ENCODE measurements around the gene TAF12.

Gene TAF12

DNA sequence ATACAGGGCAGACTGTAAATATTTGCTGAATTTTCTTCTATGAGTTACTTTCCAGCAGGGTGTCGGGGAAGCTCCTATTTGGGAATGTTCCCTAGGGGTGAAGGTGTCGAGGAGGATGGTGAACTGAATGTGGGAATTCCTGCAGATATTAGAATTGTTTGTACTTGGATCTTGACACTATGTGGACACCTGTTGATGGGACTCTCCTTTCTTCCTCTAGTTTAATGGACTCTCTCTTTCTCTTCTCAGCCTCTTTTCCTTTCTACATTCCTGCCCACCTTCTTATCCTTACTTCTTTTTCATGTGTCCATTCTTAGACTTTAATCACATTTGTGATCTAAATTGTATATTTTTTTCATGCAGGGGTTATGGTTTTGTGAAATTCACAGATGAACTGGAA lies 75.9 kb downstream of the TAF12 start:
- no peak overlapping the region for H2AFZ ChIP-seq (ENCODE audit: low read depth, low read length)
- no peak overlapping the region for H3K27ac ChIP-seq (ENCODE audit: low read length)
- no peaks in the 10 kb centered on the region for H3K4me1 ChIP-seq (ENCODE audit: insufficient read depth, low read length)
- no peak overlapping the region for H3K4me2 ChIP-seq (ENCODE audit: insufficient read depth, low read length)
- DNase-seq (no peak), ATAC-seq (ENCODE audit: insufficient read depth, low read depth) (no peak)
- no peaks in the 10 kb centered on the region for H3K9me3 ChIP-seq (ENCODE audit: insufficient read depth, low read length, severe bottlenecking)
- no peaks in the 10 kb centered on the region for H3K27me3 ChIP-seq (ENCODE audit: insufficient read depth, low read length, poor library complexity)
- no peak overlapping the region for H3K9ac ChIP-seq (ENCODE audit: low read depth, low read length)
- peaks cover 71% of the 10 kb centered on the region for H3K36me3 ChIP-seq (ENCODE audit: insufficient read depth, low read length)
- TF ChIP-seq, protein P1, sequence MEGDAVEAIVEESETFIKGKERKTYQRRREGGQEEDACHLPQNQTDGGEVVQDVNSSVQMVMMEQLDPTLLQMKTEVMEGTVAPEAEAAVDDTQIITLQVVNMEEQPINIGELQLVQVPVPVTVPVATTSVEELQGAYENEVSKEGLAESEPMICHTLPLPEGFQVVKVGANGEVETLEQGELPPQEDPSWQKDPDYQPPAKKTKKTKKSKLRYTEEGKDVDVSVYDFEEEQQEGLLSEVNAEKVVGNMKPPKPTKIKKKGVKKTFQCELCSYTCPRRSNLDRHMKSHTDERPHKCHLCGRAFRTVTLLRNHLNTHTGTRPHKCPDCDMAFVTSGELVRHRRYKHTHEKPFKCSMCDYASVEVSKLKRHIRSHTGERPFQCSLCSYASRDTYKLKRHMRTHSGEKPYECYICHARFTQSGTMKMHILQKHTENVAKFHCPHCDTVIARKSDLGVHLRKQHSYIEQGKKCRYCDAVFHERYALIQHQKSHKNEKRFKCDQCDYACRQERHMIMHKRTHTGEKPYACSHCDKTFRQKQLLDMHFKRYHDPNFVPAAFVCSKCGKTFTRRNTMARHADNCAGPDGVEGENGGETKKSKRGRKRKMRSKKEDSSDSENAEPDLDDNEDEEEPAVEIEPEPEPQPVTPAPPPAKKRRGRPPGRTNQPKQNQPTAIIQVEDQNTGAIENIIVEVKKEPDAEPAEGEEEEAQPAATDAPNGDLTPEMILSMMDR (IDR thresholded peaks at IDR 0.05; ENCODE audit: borderline replicate concordance, extremely low read depth, low read length, poor library complexity, severe bottlenecking): no peak
- no peak for TF ChIP-seq EZH2 (IDR thresholded peaks at IDR 0.05; ENCODE audit: borderline replicate concordance, low read depth, low read length, severe bottlenecking)
- no peak overlapping the region for H3K4me3 ChIP-seq (ENCODE audit: low read depth in 1 of 2, low read length in 2 of 2)
- no peaks in the 10 kb centered on the region for H4K20me1 ChIP-seq (ENCODE audit: insufficient read depth, low read length)
- H3K79me2 ChIP-seq (ENCODE audit: insufficient read depth, low read length): no peaks in the 10 kb centered on the region

DNA sequence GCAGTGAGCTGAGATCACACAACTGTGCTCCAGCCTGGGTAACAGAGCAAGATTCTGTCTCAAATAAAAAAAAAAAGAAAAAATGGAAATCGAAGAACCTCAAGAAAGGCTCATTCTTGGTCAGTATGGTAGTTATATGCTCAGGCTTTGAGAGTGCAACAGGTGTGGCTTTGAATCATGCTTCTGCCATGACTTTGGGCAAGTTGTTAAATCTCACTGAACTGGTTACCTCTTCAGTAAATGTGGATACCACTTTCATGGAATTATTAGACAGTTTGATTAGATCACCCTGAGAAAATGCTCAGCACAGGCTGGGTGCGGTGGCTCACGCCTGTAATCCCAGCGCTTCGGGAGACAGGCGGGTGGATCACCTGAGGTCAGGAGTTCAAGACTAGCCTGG lies 77.1 kb downstream of the TAF12 start:
- H3K4me3 ChIP-seq (ENCODE audit: low read depth in 1 of 2, low read length in 2 of 2): no peak overlapping the region
- no peak for TF ChIP-seq EZH2 (IDR thresholded peaks at IDR 0.05; ENCODE audit: borderline replicate concordance, low read depth, low read length, severe bottlenecking)
- TF ChIP-seq, protein P1 (IDR thresholded peaks at IDR 0.05; ENCODE audit: borderline replicate concordance, extremely low read depth, low read length, poor library complexity, severe bottlenecking): no peak
- H3K4me1 ChIP-seq (ENCODE audit: insufficient read depth, low read length): no peaks in the 10 kb centered on the region
- no peaks in the 10 kb centered on the region for H3K9me3 ChIP-seq (ENCODE audit: insufficient read depth, low read length, severe bottlenecking)
- H4K20me1 ChIP-seq (ENCODE audit: insufficient read depth, low read length): no peaks in the 10 kb centered on the region
- no peaks in the 10 kb centered on the region for H3K27me3 ChIP-seq (ENCODE audit: insufficient read depth, low read length, poor library complexity)
- H3K79me2 ChIP-seq (ENCODE audit: insufficient read depth, low read length): no peaks in the 10 kb centered on the region
- H3K4me2 ChIP-seq (ENCODE audit: insufficient read depth, low read length): no peak overlapping the region
- no peak overlapping the region for H3K9ac ChIP-seq (ENCODE audit: low read depth, low read length)
- H3K27ac ChIP-seq (ENCODE audit: low read length): no peak overlapping the region
- ATAC-seq (ENCODE audit: insufficient read depth, low read depth): no peak
- peaks cover 72% of the 10 kb centered on the region for H3K36me3 ChIP-seq (ENCODE audit: insufficient read depth, low read length)
- H2AFZ ChIP-seq (ENCODE audit: low read depth, low read length): no peak overlapping the region
- no peak for DNase-seq

DNA sequence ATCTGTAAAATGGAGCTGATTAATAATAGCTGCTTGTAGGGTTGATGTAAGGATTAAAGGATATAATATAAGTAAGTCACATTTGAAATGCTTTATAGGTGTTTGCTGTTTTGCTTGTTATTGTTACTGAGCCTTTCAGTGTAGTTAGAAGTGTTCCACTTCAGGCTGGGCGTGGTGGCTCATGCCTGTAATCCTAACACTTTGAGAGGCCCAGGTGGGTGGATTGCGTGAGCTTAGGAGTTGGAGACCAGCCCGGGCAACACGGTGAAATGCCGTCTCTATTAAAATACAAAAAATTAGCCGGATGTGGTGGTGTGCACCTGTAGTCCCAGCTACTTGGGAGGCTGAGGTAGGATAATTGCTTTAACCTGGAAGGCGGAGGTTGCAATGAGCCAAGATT lies 77.8 kb downstream of the TAF12 start:
- TF ChIP-seq, protein P1 (IDR thresholded peaks at IDR 0.05; ENCODE audit: borderline replicate concordance, extremely low read depth, low read length, poor library complexity, severe bottlenecking): no peak
- H3K36me3 ChIP-seq (ENCODE audit: insufficient read depth, low read length): peaks cover 79% of the 10 kb centered on the region
- no peak overlapping the region for H2AFZ ChIP-seq (ENCODE audit: low read depth, low read length)
- no peak overlapping the region for H3K4me3 ChIP-seq (ENCODE audit: low read depth in 1 of 2, low read length in 2 of 2)
- no peak for DNase-seq
- no peak overlapping the region for H3K4me2 ChIP-seq (ENCODE audit: insufficient read depth, low read length)
- ATAC-seq (ENCODE audit: insufficient read depth, low read depth): no peak
- no peaks in the 10 kb centered on the region for H3K9me3 ChIP-seq (ENCODE audit: insufficient read depth, low read length, severe bottlenecking)
- no peaks in the 10 kb centered on the region for H3K27me3 ChIP-seq (ENCODE audit: insufficient read depth, low read length, poor library complexity)
- H3K79me2 ChIP-seq (ENCODE audit: insufficient read depth, low read length): no peaks in the 10 kb centered on the region
- H3K9ac ChIP-seq (ENCODE audit: low read depth, low read length): no peak overlapping the region
- H3K4me1 ChIP-seq (ENCODE audit: insufficient read depth, low read length): no peaks in the 10 kb centered on the region
- H4K20me1 ChIP-seq (ENCODE audit: insufficient read depth, low read length): no peaks in the 10 kb centered on the region
- H3K27ac ChIP-seq (ENCODE audit: low read length): no peak overlapping the region

DNA sequence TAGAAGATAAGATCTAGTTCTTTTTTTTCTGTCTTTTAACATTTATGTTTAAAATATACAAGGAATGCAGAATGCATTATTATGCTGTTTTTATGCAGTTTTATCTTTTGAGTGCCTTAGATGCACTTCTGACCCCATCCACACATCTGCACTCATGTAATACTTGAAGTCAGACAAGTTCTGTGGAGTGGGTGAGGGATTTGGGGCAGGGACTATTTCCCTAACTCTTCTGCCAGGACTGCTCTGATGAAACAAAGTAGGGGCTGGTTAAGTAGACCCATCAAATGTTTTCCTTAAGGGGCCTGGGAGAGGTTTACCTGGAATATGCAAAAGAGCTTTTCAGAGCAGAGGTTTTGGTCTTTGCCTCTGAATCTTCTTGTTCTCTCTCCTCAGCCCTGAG lies 78.6 kb downstream of the TAF12 start:
- Histone ChIP-seq H3K4me2 (ENCODE audit: insufficient read depth, low read length) (no peak overlapping the region), H2AFZ (ENCODE audit: low read depth, low read length) (no peak overlapping the region), H3K9me3 (ENCODE audit: insufficient read depth, low read length, severe bottlenecking) (no peaks in the 10 kb centered on the region), H4K20me1 (ENCODE audit: insufficient read depth, low read length) (no peaks in the 10 kb centered on the region), H3K27me3 (ENCODE audit: insufficient read depth, low read length, poor library complexity) (no peaks in the 10 kb centered on the region), H3K4me1 (ENCODE audit: insufficient read depth, low read length) (no peaks in the 10 kb centered on the region), H3K36me3 (ENCODE audit: insufficient read depth, low read length) (peaks cover 84% of the 10 kb centered on the region), H3K79me2 (ENCODE audit: insufficient read depth, low read length) (no peaks in the 10 kb centered on the region), H3K9ac (ENCODE audit: low read depth, low read length) (no peak overlapping the region), H3K27ac (ENCODE audit: low read length) (no peak overlapping the region), H3K4me3 (ENCODE audit: low read depth in 1 of 2, low read length in 2 of 2) (no peak overlapping the region)
- TF ChIP-seq, protein P1 (IDR thresholded peaks at IDR 0.05; ENCODE audit: borderline replicate concordance, extremely low read depth, low read length, poor library complexity, severe bottlenecking): no peak
- no peak for TF ChIP-seq EZH2 (IDR thresholded peaks at IDR 0.05; ENCODE audit: borderline replicate concordance, low read depth, low read length, severe bottlenecking)
- DNase-seq (no peak), ATAC-seq (ENCODE audit: insufficient read depth, low read depth) (no peak)

Data from DND-41 (cell line).